Measurements from ENCODE around the gene SYP. TPM values are rescaled to one million over a fixed set of nuclear protein-coding genes. Genes with fewer than 3 reads are reported as not detected.

Gene SYP
- total and polyA plus RNA-seq, 7 donors, result 0.37 to 1.6 (median 1.0) TPM

- TF ChIP-seq CTCF (IDR thresholded peaks at IDR 0.05), result no peak
- Histone ChIP-seq H3K27ac (no peak overlapping the region), H3K4me3 (no peak overlapping the region), H3K9me3 (no peaks in the 10 kb centered on the region), H3K36me3 (ENCODE audit: insufficient read depth in 1 of 2, low read depth in 1 of 2) (no peaks in the 10 kb centered on the region), H3K27me3 (ENCODE audit: insufficient read depth in 3 of 3, low read length in 2 of 3) (peaks cover 0 to 13% (median 0%) of the 10 kb centered on the region in 3 donors), H3K4me1 (no peaks in the 10 kb centered on the region)
- DNase-seq (no peak), ATAC-seq (no peak)
- intact Hi-C loops (cut with DNase I), result no loop called here
These were observed 20.1 kb upstream of the SYP start for GRCh38 chrX:49220100-49220499.

GRCh38 chrX:49214996-49215526 is 15.1 kb upstream of the SYP start:
- H3K4me3 ChIP-seq, result no peak overlapping the region
- 77 to 87% (median 83%) methylated on average over 14 of the region's 14 CpGs for WGBS, 3 donors
- H3K4me1 ChIP-seq, result no peaks in the 10 kb centered on the region
- peaks cover 0 to 17% (median 0%) of the 10 kb centered on the region in 3 donors for H3K27me3 ChIP-seq (ENCODE audit: insufficient read depth in 3 of 3, low read length in 2 of 3)
- no peaks in the 10 kb centered on the region for H3K36me3 ChIP-seq (ENCODE audit: insufficient read depth in 1 of 2, low read depth in 1 of 2)
- H3K27ac ChIP-seq, result no peak overlapping the region
- H3K9me3 ChIP-seq, result no peaks in the 10 kb centered on the region
- intact Hi-C loops (cut with DNase I), result no loop called here
- ATAC-seq (no peak), DNase-seq (no peak)
- TF ChIP-seq CTCF (IDR thresholded peaks at IDR 0.05), result no peak

- 72 to 81% (median 77%) methylated on average over 2 of the region's 2 CpGs for WGBS, 3 donors
- Histone ChIP-seq H3K27ac (no peak overlapping the region), H3K4me1 (no peaks in the 10 kb centered on the region), H3K27me3 (ENCODE audit: insufficient read depth in 3 of 3, low read length in 2 of 3) (peaks cover 0 to 13% (median 0%) of the 10 kb centered on the region in 3 donors), H3K9me3 (no peaks in the 10 kb centered on the region), H3K4me3 (no peak overlapping the region), H3K36me3 (ENCODE audit: insufficient read depth in 1 of 2, low read depth in 1 of 2) (no peaks in the 10 kb centered on the region)
- no peak for TF ChIP-seq CTCF (IDR thresholded peaks at IDR 0.05)
- DNase-seq (no peak), ATAC-seq (no peak)
- intact Hi-C loops (cut with DNase I), result no loop called here
These were observed 14.4 kb upstream of the SYP start for GRCh38 chrX:49214416-49214815.

- H3K27ac ChIP-seq, result no peak overlapping the region
- no peaks in the 10 kb centered on the region for H3K9me3 ChIP-seq
- H3K27me3 ChIP-seq (ENCODE audit: insufficient read depth in 3 of 3, low read length in 2 of 3), result peaks cover 0 to 13% (median 0%) of the 10 kb centered on the region in 3 donors
- ATAC-seq, result no peak
- no peak overlapping the region for H3K4me3 ChIP-seq
- TF ChIP-seq CTCF (IDR thresholded peaks at IDR 0.05), result no peak
- H3K36me3 ChIP-seq (ENCODE audit: insufficient read depth in 1 of 2, low read depth in 1 of 2), result no peaks in the 10 kb centered on the region
- WGBS, 3 donors, result 47 to 93% (median 92%) methylated on average over 1 of the region's 1 CpG
- no peaks in the 10 kb centered on the region for H3K4me1 ChIP-seq
- DNase-seq, result no peak
- intact Hi-C loops (cut with DNase I), result no loop called here
These were observed 12.9 kb upstream of the SYP start for GRCh38 chrX:49212861-49213260.

- intact Hi-C loops (cut with DNase I), result no loop called here
- Histone ChIP-seq H3K27ac (no peak overlapping the region), H3K4me3 (no peak overlapping the region), H3K9me3 (no peaks in the 10 kb centered on the region), H3K27me3 (ENCODE audit: insufficient read depth in 3 of 3, low read length in 2 of 3) (peaks cover 0 to 13% (median 0%) of the 10 kb centered on the region in 3 donors), H3K4me1 (no peaks in the 10 kb centered on the region), H3K36me3 (ENCODE audit: insufficient read depth in 1 of 2, low read depth in 1 of 2) (no peaks in the 10 kb centered on the region)
- DNase-seq (no peak), ATAC-seq (no peak)
- TF ChIP-seq CTCF (IDR thresholded peaks at IDR 0.05), result no peak
- WGBS, 3 donors, result 73 to 100% (median 84%) methylated on average over 1 to 2 of the region's 2 CpGs
These were observed 12.2 kb upstream of the SYP start for GRCh38 chrX:49212209-49212608.

Measured in psoas muscle (tissue), 8 donors.